ENCODE measurements around the gene ADPRHL1. TPM values are rescaled to one million over a fixed set of nuclear protein-coding genes. Genes with fewer than 3 reads are reported as not detected.

The ADPRHL1 gene
- total and polyA plus RNA-seq, 4 donors = 0.28 to 0.67 (median 0.55) TPM

DNA sequence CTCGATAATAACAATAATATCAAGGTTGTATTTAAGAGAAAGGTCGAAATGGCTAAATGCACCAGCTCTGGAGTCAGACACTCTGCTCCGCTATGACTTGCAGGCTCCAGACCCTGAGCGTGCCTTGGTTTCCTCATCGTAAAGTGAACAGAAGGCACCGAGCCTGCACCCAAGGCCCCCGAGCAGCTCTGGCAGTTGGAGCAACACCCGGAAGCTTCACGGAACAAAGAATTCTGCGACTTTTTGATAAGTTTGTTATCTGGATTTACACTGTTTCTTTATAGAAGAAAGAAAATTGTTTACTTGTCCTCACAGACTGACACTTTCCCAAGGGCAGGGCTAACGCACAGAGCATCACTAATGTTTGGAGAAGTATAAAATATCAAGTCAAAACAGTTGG is 93.7 kb downstream of the ADPRHL1 start:
- Histone ChIP-seq H3K9ac (ENCODE audit: low read depth in 1 of 2, low read length in 2 of 2) (no peak overlapping the region), H3K4me1 (ENCODE audit: control insufficient read depth in 4 of 4, insufficient read depth in 4 of 4, low read length in 3 of 4) (peaks cover 0 to 22% (median 19%) of the 10 kb centered on the region in 4 donors), H3K27me3 (ENCODE audit: control insufficient read depth in 4 of 4, insufficient read depth in 4 of 4, low read length in 3 of 4) (no peaks in the 10 kb centered on the region), H3K27ac (ENCODE audit: low read depth in 1 of 2, low read length in 2 of 2) (no peak overlapping the region), H3K36me3 (ENCODE audit: control insufficient read depth in 4 of 4, insufficient read depth in 3 of 4, low read depth in 1 of 4, low read length in 3 of 4) (peaks cover 1 to 9% (median 5%) of the 10 kb centered on the region in 4 donors), H3K4me3 (ENCODE audit: low read depth in 1 of 3, low read length in 3 of 3) (no peak overlapping the region), H3K9me3 (ENCODE audit: control insufficient read depth in 4 of 4, low read length in 3 of 4) (no peaks in the 10 kb centered on the region)
- TF ChIP-seq NR2F2 (IDR thresholded peaks at IDR 0.05) = no peak
- TF ChIP-seq GABPA (IDR thresholded peaks at IDR 0.05 in 1 of 2, conservative IDR thresholded peaks at IDR 0.05 in 1 of 2) = no peak
- DNase-seq (ENCODE audit: low spot score) = no peak
- 85% methylated on average over 11 of the region's 11 CpGs for WGBS

DNA sequence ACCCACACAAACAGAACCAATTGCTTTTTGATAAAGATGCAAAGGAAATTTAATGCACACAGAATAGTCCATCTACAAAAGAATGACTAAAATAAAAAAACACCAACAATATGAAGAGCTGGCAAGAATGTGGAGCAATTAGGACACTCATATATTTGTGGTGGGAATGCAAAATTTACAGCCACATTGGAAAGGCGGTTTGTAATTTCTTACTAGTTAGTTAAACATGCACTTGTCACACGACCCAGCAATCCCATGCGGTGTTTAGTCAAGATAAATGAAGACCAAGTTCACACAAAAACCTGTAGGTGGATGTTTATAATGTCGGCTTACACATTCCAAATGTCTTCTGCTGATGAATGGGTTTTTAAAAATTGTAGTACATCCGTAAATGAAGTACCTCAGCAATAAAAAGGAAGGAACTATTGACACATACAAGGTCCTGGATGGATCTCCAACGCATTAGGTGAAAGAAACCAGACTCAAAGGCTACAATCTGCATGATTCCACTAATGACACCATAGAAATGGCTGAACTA is 94.6 kb downstream of the ADPRHL1 start:
- Histone ChIP-seq H3K27me3 (ENCODE audit: control insufficient read depth in 4 of 4, insufficient read depth in 4 of 4, low read length in 3 of 4) (no peaks in the 10 kb centered on the region), H3K4me1 (ENCODE audit: control insufficient read depth in 4 of 4, insufficient read depth in 4 of 4, low read length in 3 of 4) (peaks cover 0 to 22% (median 19%) of the 10 kb centered on the region in 4 donors), H3K36me3 (ENCODE audit: control insufficient read depth in 4 of 4, insufficient read depth in 3 of 4, low read depth in 1 of 4, low read length in 3 of 4) (peaks cover 1 to 9% (median 5%) of the 10 kb centered on the region in 4 donors), H3K4me3 (ENCODE audit: low read depth in 1 of 3, low read length in 3 of 3) (no peak overlapping the region), H3K27ac (ENCODE audit: low read depth in 1 of 2, low read length in 2 of 2) (no peak overlapping the region), H3K9me3 (ENCODE audit: control insufficient read depth in 4 of 4, low read length in 3 of 4) (no peaks in the 10 kb centered on the region), H3K9ac (ENCODE audit: low read depth in 1 of 2, low read length in 2 of 2) (no peak overlapping the region)
- TF ChIP-seq EGR1 (IDR thresholded peaks at IDR 0.05; ENCODE audit: low read depth in 2 of 2) (no peak), NR2F2 (IDR thresholded peaks at IDR 0.05) (no peak), FOXA1 (IDR thresholded peaks at IDR 0.05) (no peak), SP1 (IDR thresholded peaks at IDR 0.05) (no peak), TAF1 (conservative IDR thresholded peaks at IDR 0.05) (no peak), RAD21 (IDR thresholded peaks at IDR 0.05) (no peak), RXRA (IDR thresholded peaks at IDR 0.05) (no peak), GABPA (IDR thresholded peaks at IDR 0.05 in 1 of 2, conservative IDR thresholded peaks at IDR 0.05 in 1 of 2) (no peak), FOXA2 (IDR thresholded peaks at IDR 0.05) (no peak)
- TF ChIP-seq, protein P1, sequence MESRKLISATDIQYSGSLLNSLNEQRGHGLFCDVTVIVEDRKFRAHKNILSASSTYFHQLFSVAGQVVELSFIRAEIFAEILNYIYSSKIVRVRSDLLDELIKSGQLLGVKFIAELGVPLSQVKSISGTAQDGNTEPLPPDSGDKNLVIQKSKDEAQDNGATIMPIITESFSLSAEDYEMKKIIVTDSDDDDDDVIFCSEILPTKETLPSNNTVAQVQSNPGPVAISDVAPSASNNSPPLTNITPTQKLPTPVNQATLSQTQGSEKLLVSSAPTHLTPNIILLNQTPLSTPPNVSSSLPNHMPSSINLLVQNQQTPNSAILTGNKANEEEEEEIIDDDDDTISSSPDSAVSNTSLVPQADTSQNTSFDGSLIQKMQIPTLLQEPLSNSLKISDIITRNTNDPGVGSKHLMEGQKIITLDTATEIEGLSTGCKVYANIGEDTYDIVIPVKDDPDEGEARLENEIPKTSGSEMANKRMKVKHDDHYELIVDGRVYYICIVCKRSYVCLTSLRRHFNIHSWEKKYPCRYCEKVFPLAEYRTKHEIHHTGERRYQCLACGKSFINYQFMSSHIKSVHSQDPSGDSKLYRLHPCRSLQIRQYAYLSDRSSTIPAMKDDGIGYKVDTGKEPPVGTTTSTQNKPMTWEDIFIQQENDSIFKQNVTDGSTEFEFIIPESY (IDR thresholded peaks at IDR 0.05) = no peak
- DNase-seq (ENCODE audit: low spot score) = no peak
- WGBS = 58% methylated on average over 6 of the region's 6 CpGs

DNA sequence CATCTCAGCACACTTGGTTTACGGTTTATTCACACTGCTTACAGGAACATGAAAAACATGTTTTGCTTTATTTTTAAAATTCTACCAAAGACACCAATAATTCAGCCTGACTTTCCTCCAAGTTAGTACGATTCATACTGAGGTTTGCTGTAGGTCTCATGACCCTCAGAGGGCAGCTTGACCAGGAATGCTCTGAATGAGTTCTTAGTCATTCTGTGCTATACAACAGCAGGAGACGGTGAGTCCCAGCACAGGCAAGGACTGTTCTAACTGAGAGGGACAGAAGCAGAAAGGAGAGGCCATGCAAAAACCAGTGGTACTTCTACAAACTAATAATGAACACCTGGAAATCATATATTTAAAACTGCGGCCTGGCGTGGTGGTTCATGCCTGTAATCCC is 95.8 kb downstream of the ADPRHL1 start:
- H3K9ac ChIP-seq (ENCODE audit: low read depth in 1 of 2, low read length in 2 of 2) = no peak overlapping the region
- H3K9me3 ChIP-seq (ENCODE audit: control insufficient read depth in 4 of 4, low read length in 3 of 4) = no peaks in the 10 kb centered on the region
- no peak for DNase-seq (ENCODE audit: low spot score)
- H3K4me1 ChIP-seq (ENCODE audit: control insufficient read depth in 4 of 4, insufficient read depth in 4 of 4, low read length in 3 of 4) = peaks cover 0 to 16% (median 14%) of the 10 kb centered on the region in 4 donors
- WGBS = 97% methylated on average over 5 of the region's 5 CpGs
- peaks cover 4 to 14% (median 5%) of the 10 kb centered on the region in 4 donors for H3K36me3 ChIP-seq (ENCODE audit: control insufficient read depth in 4 of 4, insufficient read depth in 3 of 4, low read depth in 1 of 4, low read length in 3 of 4)
- H3K4me3 ChIP-seq (ENCODE audit: low read depth in 1 of 3, low read length in 3 of 3) = no peak overlapping the region
- H3K27me3 ChIP-seq (ENCODE audit: control insufficient read depth in 4 of 4, insufficient read depth in 4 of 4, low read length in 3 of 4) = no peaks in the 10 kb centered on the region
- TF ChIP-seq RAD21 (IDR thresholded peaks at IDR 0.05) = no peak
- no peak for TF ChIP-seq SP1 (IDR thresholded peaks at IDR 0.05)
- no peak for TF ChIP-seq FOXA1 (IDR thresholded peaks at IDR 0.05)
- no peak for TF ChIP-seq EGR1 (IDR thresholded peaks at IDR 0.05; ENCODE audit: low read depth in 2 of 2)
- no peak for TF ChIP-seq HNF4A (conservative IDR thresholded peaks at IDR 0.05)
- no peak for TF ChIP-seq FOXA2 (IDR thresholded peaks at IDR 0.05)
- no peak for TF ChIP-seq HNF4G (IDR thresholded peaks at IDR 0.05)
- TF ChIP-seq TAF1 (conservative IDR thresholded peaks at IDR 0.05) = no peak
- H3K27ac ChIP-seq (ENCODE audit: low read depth in 1 of 2, low read length in 2 of 2) = no peak overlapping the region

DNA sequence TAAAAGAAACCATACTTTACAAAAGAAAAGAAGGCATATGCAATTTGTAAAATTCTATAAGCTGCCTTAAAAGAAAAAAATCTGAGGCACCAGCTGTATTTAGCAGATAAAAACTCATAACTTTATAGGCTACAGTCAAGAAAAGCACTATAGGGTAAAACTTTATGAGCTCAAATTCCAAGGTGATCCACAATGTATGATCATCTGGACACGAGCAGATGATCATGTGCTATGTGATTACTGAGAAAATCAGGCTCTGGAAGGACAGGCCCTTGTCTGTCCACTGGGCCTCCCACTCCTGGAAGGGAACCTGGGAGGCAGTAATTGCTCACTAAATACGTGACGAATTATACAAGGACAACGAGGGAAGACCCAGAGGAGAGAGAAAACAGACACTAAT is 96.7 kb downstream of the ADPRHL1 start:
- WGBS = 64% methylated on average over 4 of the region's 4 CpGs
- Histone ChIP-seq H3K27me3 (ENCODE audit: control insufficient read depth in 4 of 4, insufficient read depth in 4 of 4, low read length in 3 of 4) (no peaks in the 10 kb centered on the region), H3K36me3 (ENCODE audit: control insufficient read depth in 4 of 4, insufficient read depth in 3 of 4, low read depth in 1 of 4, low read length in 3 of 4) (peaks cover 4 to 15% (median 5%) of the 10 kb centered on the region in 4 donors), H3K4me3 (ENCODE audit: low read depth in 1 of 3, low read length in 3 of 3) (no peak overlapping the region), H3K9ac (ENCODE audit: low read depth in 1 of 2, low read length in 2 of 2) (no peak overlapping the region), H3K4me1 (ENCODE audit: control insufficient read depth in 4 of 4, insufficient read depth in 4 of 4, low read length in 3 of 4) (peaks cover 0 to 11% (median 8%) of the 10 kb centered on the region in 4 donors), H3K9me3 (ENCODE audit: control insufficient read depth in 4 of 4, low read length in 3 of 4) (no peaks in the 10 kb centered on the region), H3K27ac (ENCODE audit: low read depth in 1 of 2, low read length in 2 of 2) (no peak overlapping the region)
- TF ChIP-seq, protein P2, sequence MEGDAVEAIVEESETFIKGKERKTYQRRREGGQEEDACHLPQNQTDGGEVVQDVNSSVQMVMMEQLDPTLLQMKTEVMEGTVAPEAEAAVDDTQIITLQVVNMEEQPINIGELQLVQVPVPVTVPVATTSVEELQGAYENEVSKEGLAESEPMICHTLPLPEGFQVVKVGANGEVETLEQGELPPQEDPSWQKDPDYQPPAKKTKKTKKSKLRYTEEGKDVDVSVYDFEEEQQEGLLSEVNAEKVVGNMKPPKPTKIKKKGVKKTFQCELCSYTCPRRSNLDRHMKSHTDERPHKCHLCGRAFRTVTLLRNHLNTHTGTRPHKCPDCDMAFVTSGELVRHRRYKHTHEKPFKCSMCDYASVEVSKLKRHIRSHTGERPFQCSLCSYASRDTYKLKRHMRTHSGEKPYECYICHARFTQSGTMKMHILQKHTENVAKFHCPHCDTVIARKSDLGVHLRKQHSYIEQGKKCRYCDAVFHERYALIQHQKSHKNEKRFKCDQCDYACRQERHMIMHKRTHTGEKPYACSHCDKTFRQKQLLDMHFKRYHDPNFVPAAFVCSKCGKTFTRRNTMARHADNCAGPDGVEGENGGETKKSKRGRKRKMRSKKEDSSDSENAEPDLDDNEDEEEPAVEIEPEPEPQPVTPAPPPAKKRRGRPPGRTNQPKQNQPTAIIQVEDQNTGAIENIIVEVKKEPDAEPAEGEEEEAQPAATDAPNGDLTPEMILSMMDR (IDR thresholded peaks at IDR 0.05; ENCODE audit: low read depth, low read length, missing input control) = no peak
- TF ChIP-seq NR2F2 (IDR thresholded peaks at IDR 0.05) (no peak), FOXA2 (IDR thresholded peaks at IDR 0.05) (no peak)
- no peak for DNase-seq (ENCODE audit: low spot score)
